Measurements from ENCODE around the gene PKM.

Gene PKM

DNA sequence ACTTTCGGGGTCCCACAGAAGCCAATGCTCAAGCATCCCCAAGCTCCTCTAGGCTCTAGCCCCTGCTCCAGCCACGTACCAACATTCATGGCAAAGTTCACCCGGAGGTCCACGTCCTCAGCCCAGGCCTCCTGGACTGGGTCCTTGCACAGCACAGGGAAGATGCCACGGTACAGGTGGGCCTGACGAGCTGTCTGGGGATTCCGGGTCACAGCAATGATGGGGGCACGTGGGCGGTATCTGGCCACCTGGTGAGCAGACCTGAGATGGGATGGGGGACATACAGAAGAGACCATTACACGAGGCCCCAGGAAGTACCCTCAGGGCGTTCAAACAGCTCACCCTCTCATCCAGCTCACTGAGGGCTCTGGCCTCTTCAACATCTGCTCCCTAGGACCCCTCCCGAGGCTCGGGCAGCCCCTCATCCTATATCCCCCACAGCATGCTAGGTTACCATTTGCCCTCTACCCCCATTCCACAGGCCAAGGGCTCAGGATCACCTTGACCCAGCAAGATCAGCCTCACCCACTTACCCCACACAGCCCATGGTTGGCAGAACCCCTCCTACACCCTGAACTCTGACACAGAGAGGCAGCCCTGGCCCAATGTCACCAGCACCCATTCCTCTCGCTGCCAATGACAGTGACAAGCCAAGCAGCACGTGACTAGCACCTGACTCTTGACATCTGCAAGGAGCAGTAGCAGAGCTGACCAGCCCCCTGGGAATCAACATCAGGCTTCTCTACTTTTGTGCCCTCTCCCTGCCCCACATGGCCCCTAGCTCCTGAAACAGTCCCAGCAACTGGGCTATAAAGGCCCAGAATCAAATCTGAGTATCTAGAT, 30.4 kb downstream of the PKM start:
- DNase-seq (ENCODE audit: low read depth in 2 of 2): no peak

DNA sequence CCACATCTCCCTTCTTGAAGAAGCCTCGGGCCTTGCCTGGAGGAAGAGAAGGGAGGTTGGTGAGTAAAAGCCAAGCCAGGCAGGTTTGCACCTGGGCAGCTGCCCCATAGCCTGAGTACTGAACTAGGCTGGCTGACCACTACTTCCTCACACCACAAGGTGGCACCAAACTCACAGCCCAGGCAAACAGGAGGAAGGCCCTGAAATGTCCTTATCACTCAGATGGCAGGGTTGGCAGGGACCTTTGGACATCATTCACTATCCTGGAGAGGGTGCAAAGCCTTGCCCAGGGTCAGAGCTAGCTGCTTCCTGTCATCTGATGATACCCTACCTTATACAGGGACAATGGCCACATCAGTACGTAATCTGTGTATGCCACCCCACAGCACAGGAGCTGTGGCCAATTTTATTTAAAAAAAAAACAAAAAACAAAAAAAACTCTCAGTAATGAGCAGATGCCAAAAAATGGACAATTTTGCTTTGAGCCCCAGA, 31.2 kb downstream of the PKM start:
- DNase-seq (ENCODE audit: low read depth in 2 of 2): peak in 1 of 2 experiments; percentile 28

GRCh38 chr15:72199205-72199515, 31.8 kb downstream of the PKM start:
- no peak for DNase-seq (ENCODE audit: low read depth in 2 of 2)

DNA sequence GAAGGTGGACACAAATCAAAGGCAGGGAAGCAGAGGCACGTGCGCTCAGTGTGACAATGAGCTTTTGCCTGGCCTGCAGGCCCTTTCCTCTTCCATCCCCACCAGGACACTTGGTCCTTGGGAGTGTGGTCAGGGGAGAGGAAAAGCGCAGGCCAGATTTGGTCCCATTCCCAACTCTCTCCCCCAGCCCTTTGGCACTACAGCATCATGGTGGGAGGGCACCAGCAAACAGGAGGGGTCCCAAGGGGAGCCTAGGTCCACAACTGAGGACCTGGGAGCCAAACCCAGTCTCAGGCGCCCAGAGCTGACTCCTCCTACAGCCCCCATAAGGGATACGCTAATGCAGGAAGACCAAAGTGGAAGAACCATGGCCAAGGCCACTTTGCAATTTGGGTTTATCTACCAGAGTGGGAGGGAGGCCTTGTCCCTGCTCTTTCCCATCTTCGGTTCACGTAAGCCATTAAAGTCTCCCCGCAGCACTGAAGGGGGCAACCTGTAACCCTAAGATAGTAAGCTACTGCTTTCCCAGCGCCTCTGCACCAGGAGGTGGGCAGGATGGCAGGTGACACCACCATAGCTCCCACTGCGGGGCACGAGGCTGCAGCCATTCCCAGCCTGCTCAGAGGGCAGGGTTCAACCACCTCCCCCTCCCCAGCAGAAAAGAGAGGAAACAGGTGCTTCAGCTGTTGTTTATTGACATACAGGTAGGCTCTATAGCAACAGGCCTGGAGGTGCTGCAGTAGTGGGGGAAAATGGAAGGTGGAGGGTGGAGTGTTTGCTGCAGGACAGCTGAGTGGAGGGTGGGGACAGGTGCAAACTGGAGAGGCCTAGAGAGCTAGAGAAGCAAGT, 32.4 kb downstream of the PKM start:
- DNase-seq (ENCODE audit: low read depth in 2 of 2): no peak

- no peak for DNase-seq (ENCODE audit: low read depth in 2 of 2)
Observed at GRCh38 chr15:72197460-72198355, 33.3 kb downstream of the PKM start, which contains the start of gene GRAMD2A. Gene GRAMD2A, minus strand, starts transcription at chr15:72197787.

GRCh38 chr15:72197041-72197459, 33.9 kb downstream of the PKM start:
- no peak for DNase-seq (ENCODE audit: low read depth in 2 of 2)

DNA sequence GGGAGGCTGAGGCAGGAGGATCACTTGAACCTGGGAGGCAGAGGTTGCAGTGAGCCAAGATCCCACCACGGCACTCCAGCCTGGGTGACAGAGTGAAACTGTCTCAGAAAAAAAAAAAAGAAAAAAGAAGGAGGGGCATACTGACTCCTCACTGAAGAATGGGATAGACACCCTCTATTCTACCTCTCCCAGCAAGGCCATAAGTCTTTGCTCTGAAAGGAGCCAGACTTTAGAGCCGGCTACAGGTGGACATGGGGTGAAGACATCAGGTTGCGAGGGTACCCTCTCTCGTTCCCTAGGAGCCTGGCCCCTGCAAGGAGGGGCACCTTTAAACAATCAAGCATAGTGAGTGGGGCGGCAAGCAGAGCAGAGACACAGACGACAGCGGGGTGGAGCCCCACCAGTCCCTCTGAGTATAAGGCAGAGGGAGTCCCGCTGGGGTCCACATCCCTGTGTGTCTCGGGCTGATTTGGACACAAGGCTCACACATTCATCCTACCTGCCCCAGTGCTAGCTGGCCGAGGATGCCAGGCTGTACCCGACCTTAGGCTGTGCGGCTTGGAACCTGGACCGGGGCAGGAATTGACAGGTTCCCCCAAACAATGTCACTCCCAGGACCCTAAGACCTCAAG, 34.5 kb downstream of the PKM start:
- DNase-seq (ENCODE audit: low read depth in 2 of 2): no peak

DNA sequence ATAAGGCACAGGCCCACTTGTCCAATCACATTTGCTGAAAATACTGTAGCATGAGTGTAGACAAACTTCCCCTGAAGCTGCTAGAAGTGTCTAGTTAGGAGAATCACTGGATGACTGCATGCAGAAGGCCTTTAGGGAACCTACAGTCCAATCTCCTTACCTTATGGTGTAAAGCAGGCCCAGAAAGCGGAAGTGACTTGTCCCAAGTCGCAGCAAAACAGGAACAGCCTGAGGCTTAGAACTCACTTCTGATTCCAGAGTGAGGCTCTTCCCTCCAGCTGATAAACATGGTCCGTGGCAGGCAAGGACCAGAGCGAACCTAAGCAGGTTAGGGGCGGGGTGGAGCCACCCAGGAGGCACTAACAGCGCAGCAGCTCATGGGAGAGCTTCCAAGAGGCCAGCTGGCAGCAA, 35.9 kb downstream of the PKM start:
- DNase-seq (ENCODE audit: low read depth in 2 of 2): no peak

DNA sequence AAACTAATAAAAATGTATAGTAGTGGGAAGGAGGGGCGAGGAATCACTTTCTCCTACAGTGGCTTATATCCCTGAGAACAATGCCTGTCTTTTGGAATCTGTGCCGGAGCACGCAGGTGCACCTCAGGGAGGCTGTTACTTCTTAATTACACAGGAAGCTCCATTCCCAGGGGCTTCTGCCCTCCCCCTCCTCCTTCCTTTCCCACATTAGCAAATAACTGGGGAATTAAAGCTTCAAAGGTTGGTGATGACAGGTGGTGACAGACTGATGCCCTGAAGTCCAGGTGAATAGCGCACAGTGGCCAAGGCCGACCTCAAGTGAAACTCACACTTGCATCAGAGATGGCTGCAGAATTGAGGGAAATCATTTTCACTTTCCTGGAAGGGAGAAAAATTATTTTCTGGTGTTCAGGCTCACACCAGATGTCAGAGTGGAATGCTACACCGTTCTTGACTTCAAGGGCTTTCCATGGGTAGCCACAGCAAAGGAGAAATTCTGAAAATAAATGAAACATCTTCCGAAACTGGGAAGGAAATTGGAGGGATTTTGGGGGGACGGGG, 37.1 kb downstream of the PKM start:
- no peak for DNase-seq (ENCODE audit: low read depth in 2 of 2)

DNA sequence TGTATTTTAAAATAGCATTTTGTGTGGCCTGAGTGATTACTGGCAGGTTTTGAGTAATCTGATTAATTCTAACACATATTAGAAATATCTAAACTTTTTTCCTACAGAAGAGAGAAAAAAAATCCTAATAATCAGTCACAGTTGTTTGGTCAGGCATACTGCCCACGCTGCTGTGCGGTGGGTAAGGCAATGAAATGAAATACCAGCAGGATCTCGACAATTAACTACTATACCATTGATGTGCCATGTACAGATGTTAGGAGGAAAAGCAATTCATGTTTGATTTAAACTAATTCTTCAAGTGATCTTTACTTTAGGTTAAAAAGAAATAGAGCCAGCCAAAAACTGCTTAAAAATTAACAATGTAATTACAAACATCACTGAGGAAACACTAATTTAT, 38.6 kb downstream of the PKM start:
- DNase-seq (ENCODE audit: low read depth in 2 of 2): no peak

DNA sequence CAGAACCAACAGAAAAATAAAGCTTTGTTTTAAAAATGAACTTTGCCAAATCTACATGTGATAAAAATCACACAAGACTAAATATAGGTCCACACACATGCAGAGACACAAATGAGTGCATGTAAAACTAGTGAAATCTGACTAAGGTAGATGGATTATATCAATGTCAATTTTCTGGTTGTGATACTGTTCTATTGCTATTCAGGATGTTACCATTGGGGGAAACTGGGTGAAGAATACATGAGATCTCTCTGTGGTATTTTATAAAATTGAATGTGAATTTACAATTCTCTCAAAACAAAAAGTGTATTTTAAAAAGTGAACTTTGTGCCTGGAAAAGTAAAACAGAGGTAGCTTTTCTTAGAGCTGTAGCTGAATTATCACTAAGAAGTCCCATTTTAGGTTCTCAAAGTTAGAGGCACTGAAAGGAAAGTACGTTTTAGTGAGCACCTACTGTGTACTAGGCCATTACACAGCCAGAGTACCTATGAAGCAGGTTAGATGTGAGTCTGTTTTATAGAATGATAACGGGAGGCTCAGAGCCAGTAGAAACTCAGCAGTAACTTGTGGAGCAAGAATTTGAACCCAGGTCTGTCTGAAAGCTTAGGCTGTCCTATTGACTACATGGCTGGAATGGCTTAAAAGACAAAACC, 41.6 kb downstream of the PKM start:
- DNase-seq (ENCODE audit: low read depth in 2 of 2): no peak

DNA sequence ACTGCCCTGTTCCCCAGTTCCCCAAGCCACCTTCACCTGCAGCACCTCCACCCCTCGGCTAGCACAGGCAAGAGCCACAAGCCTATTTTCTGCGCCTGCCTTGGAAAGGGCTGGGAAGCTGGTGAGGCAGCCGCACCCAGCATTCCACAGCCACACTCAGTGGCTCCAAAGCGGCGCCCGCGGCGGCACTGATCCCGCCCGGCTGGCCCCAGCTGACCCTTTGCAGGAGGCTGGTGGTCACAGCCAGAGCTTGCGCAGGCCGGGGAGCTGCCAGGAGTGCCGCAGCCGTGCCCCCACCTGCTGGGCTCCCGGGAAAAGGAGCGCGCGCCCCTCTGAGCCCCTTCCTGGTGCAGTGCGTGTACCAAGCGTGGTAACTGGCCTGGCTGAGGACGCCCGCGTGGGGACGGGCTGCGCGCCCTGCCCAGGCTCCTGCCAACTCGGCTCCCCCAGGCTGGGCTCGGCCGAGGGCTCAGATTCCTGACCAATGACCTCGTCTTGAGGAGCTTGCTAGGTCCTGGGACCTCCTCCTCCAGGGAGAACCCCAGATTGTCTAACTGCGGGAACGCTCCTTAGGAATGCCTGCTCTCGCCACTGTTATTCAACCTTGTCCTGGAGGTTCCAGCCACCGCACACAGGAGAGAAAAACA, 46.7 kb downstream of the PKM start:
- DNase-seq (ENCODE audit: low read depth in 2 of 2): no peak

DNA sequence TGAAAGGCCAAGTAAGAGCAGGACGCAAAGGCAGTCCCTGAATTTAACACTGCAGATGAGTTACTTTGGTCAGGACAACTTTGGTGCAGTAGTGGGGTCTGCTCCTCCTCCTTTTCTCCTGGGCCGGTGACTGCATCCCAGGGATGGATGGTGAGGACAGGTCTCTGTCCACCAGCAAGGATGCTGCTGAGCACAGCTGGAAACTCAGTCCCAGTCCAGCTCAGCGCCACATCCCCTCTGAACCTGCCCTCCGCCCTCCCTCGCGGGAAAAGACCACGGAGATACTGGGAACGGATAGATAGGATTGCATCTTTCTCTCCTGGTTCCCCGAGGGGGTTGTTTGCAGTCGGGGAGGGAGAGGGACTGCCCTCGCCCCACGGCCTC, 47.2 kb downstream of the PKM start:
- no peak for DNase-seq (ENCODE audit: low read depth in 2 of 2)

DNA sequence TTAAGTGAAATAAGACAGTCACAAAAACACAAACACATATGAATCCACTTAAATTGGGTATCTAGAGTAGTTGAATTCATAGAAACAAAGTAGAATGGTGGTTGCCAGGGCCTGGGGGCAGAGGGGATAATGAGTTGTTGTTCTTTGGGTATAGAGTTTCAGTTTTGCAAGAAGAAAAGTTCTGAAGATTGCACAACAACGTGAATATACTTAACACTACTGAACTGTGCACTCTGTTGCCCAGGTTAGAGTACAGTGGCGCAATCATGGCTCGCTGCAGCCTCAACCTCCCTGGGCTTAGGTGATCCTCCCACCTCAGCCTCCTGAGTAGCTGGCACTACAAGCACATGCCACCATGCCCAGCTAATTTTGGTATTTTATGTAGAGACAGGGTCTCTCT, 48.3 kb downstream of the PKM start:
- DNase-seq (ENCODE audit: low read depth in 2 of 2): no peak

GRCh38 chr15:72182244-72182643, 48.7 kb downstream of the PKM start:
- DNase-seq (ENCODE audit: low read depth in 2 of 2): no peak

DNA sequence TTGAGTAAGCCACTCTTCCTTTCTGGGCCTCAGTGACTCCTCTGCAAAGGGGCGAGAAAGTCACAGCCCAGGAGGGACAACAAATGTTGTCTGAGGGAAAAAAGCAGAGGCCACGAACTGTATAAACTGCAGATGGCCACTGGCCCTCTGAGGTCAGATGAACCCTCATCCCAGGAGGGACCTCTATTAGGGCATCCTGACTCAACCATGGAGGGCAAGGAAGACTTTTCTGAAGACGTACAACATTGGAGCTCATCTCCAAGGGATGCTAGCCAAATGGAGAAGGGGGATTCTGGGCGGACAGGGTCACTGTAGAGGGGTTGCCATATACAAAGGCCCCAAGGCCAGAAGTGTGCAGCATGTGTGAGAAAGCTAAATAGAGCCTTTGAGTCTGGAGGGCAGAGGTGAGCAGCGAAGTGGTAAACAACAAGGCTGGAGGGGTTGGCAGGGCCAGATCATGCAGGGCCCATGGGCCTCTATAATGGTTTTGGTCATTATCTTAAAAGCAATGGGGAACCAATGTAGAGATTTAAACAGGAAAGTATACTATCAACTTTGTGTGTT, 50.1 kb downstream of the PKM start:
- DNase-seq (ENCODE audit: low read depth in 2 of 2): no peak

GRCh38 chr15:72179950-72180581, 50.9 kb downstream of the PKM start:
- no peak for DNase-seq (ENCODE audit: low read depth in 2 of 2)

- DNase-seq (ENCODE audit: low read depth in 2 of 2): no peak
Observed at GRCh38 chr15:72178976-72179585, 51.9 kb downstream of the PKM start.

DNA sequence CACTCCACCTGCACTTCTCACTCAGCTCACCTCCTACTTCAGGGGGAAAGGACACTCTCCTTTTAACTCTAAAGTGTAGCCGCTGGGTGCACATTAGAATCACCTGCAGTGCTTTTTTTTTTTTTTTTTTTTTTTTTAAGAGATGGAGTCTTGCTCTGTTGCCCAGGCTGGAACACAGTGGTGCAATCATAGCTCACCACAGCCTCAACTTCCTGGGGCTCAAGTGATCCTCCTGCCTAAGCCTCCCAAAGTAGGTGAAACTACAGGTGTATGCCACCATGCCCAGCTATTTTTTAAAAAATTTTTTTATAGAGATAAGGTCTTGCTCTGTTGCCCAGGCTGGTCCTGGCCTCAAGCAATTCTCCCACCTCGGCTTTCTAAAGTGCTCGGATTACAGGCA, 54.2 kb downstream of the PKM start:
- no peak for DNase-seq (ENCODE audit: low read depth in 2 of 2)

Data from fibroblast of skin of left biceps (primary cell).